Peyer's patch (tissue), 4 donors: Measurements from ENCODE around the gene FYTTD1. TPM values are rescaled to one million over a fixed set of nuclear protein-coding genes. Genes with fewer than 3 reads are reported as not detected.

ENCODE experiments used
- DNase-seq, 3 donors: peaks; one replicate each; pipeline ENCODE4 v3.0.0-alpha.2; 2017 to 2019
- H3K27ac ChIP-seq, 4 donors: fragments of 200-600 bp; sonication (generic); one replicate each; pipeline ENCODE4 v1.5.1; 2016 to 2019
- H3K27me3 ChIP-seq, 2 donors: fragments of 200-600 bp; sonication (generic); one replicate each; pipeline ENCODE4 v1.5.1; 2019
- H3K36me3 ChIP-seq, 3 donors: fragments of 200-600 bp; sonication (generic); one replicate each; pipeline ENCODE4 v1.5.1; 2016 to 2019
- H3K4me1 ChIP-seq, 4 donors: fragments of 200-600 bp; sonication (generic); one replicate each; pipeline ENCODE4 v1.5.1; 2016 to 2019
- H3K4me3 ChIP-seq, 4 donors: fragments of 200-600 bp; sonication (generic); 1 replicate in 3 of 4; 2 replicates in 1 of 4; pipeline ENCODE4 v1.5.1; 2016 to 2019; ENCODE audit warnings: mild to moderate bottlenecking in 1 of 4
- H3K9me3 ChIP-seq, 4 donors: fragments of 200-600 bp; sonication (generic); one replicate each; pipeline ENCODE4 v1.5.1; 2016 to 2019; ENCODE audit warnings: mild to moderate bottlenecking in 1 of 4
- CTCF ChIP-seq, 6 experiments: fragments of 450-650 bp in 4 of 6; fragments of 200-600 bp in 2 of 6; sonication (generic) in 1 of 6; IDR thresholded peaks; one replicate each; pipeline ENCODE4 v1.5.1; 2017 to 2019; ENCODE audit warnings: antibody characterized with exemption in 6 of 6, mild to moderate bottlenecking in 3 of 6, moderate library complexity in 1 of 6
- POLR2A ChIP-seq, 2 donors: fragments of 450-650 bp; IDR thresholded peaks; one replicate each; pipeline ENCODE4 v1.5.1; 2017; ENCODE audit warnings: antibody characterized with exemption in 2 of 2, mild to moderate bottlenecking in 2 of 2, moderate library complexity in 2 of 2
- total RNA-seq, 4 donors: library from RNA; depleted of rRNA; stranded (reverse); fragments of >200 nt; gene quantifications; one replicate each; pipeline ENCODE4 v1.1.0, GENCODE V29; 2016

The FYTTD1 gene
- total RNA-seq, 4 donors from 2014 or later: 15.4 to 62.7 (median 27.4) TPM

- no peak overlapping the region for H3K27ac ChIP-seq
- no peaks in the 10 kb centered on the region for H3K27me3 ChIP-seq
- peaks cover 0 to 7% (median 2%) of the 10 kb centered on the region in 4 donors for H3K4me1 ChIP-seq
- DNase-seq: no peak
- H3K9me3 ChIP-seq: no peaks in the 10 kb centered on the region
- H3K36me3 ChIP-seq: peaks cover 0 to 8% (median 0%) of the 10 kb centered on the region in 3 donors
- TF ChIP-seq POLR2A (IDR thresholded peaks at IDR 0.05): no peak
- TF ChIP-seq CTCF (IDR thresholded peaks at IDR 0.05): no peak
- H3K4me3 ChIP-seq: no peak overlapping the region
These were observed 39.6 kb downstream of the FYTTD1 start for GRCh38 chr3:197789309-197789708.

GRCh38 chr3:197790033-197790432 is 40.4 kb downstream of the FYTTD1 start:
- peaks cover 0 to 7% (median 2%) of the 10 kb centered on the region in 4 donors for H3K4me1 ChIP-seq
- no peak for DNase-seq
- H3K9me3 ChIP-seq: no peaks in the 10 kb centered on the region

GRCh38 chr3:197791113-197791891 is 41.6 kb downstream of the FYTTD1 start, which contains the start of gene LRCH3:
TSS of gene LRCH3 (plus strand) at chr3:197791254. CDS start at chr3:197791279, 25 bp downstream.
- Histone ChIP-seq H3K9me3 (no peaks in the 10 kb centered on the region), H3K36me3 (no peaks in the 10 kb centered on the region), H3K27me3 (no peaks in the 10 kb centered on the region), H3K27ac (peak within 1 kb of the TSS; percentile 88 to 97 (median 94)), H3K4me3 (peak within 1 kb of the TSS; percentile 80 to 99 (median 90)), H3K4me1 (peaks cover 0 to 7% (median 2%) of the 10 kb centered on the region in 4 donors)
- peak; percentile 74 to 88 (median 84) for DNase-seq
- TF ChIP-seq POLR2A (IDR thresholded peaks at IDR 0.05) (peak; percentile 54 to 58), CTCF (IDR thresholded peaks at IDR 0.05) (no peak)

More at GRCh38 chr3:197790033-197790432, 40.4 kb downstream of the FYTTD1 start:
- H3K27me3 ChIP-seq: no peaks in the 10 kb centered on the region
- H3K36me3 ChIP-seq: peaks cover 0 to 4% (median 0%) of the 10 kb centered on the region in 3 donors
- TF ChIP-seq CTCF (IDR thresholded peaks at IDR 0.05): no peak
- peak overlapping the region in 1 of 4 donors; percentile 80 for H3K4me3 ChIP-seq
- H3K27ac ChIP-seq: peak overlapping the region in 1 of 4 donors; percentile 88

- Histone ChIP-seq H3K4me3 (peak overlapping the region; percentile 80 to 99 (median 90)), H3K36me3 (no peaks in the 10 kb centered on the region), H3K9me3 (no peaks in the 10 kb centered on the region), H3K27me3 (no peaks in the 10 kb centered on the region), H3K27ac (peak overlapping the region; percentile 88 to 97 (median 94)), H3K4me1 (peaks cover 0 to 7% (median 2%) of the 10 kb centered on the region in 4 donors)
- TF ChIP-seq POLR2A (IDR thresholded peaks at IDR 0.05): no peak
- TF ChIP-seq CTCF (IDR thresholded peaks at IDR 0.05): no peak
- peak in 1 of 3 donors; percentile 36 for DNase-seq
These were observed 42.4 kb downstream of the FYTTD1 start for GRCh38 chr3:197791892-197792647.

- Histone ChIP-seq H3K4me3 (no peak overlapping the region), H3K36me3 (no peaks in the 10 kb centered on the region), H3K9me3 (no peaks in the 10 kb centered on the region), H3K27me3 (no peaks in the 10 kb centered on the region), H3K27ac (no peak overlapping the region), H3K4me1 (peaks cover 0 to 7% (median 2%) of the 10 kb centered on the region in 4 donors)
- no peak for TF ChIP-seq POLR2A (IDR thresholded peaks at IDR 0.05)
- TF ChIP-seq CTCF (IDR thresholded peaks at IDR 0.05): no peak
- DNase-seq: no peak
These were observed 43.6 kb downstream of the FYTTD1 start for GRCh38 chr3:197793247-197793646.
